ENCODE data around the gene IL5.

- TF ChIP-seq CTCF (IDR thresholded peaks at IDR 0.05) (no peak), POLR2A (IDR thresholded peaks at IDR 0.05) (no peak)
Observed at GRCh38 chr5:132543472-132544201, at the start of gene IL5.
